Stimulated activated CD8-positive, alpha-beta memory T cell treated with anti-CD3 and anti-CD28 coated beads, Interleukin-12 subunit alpha, Interleukin-12 subunit beta, amount 100 ng/mL, for 4 hours (primary cell): ENCODE data around the gene RPS15.

Source experiments
- DNase-seq: peaks from one replicate; pipeline ENCODE4 v3.0.0-alpha.2; 2020; ENCODE audit warnings: low read depth

RPS15 gene

DNA sequence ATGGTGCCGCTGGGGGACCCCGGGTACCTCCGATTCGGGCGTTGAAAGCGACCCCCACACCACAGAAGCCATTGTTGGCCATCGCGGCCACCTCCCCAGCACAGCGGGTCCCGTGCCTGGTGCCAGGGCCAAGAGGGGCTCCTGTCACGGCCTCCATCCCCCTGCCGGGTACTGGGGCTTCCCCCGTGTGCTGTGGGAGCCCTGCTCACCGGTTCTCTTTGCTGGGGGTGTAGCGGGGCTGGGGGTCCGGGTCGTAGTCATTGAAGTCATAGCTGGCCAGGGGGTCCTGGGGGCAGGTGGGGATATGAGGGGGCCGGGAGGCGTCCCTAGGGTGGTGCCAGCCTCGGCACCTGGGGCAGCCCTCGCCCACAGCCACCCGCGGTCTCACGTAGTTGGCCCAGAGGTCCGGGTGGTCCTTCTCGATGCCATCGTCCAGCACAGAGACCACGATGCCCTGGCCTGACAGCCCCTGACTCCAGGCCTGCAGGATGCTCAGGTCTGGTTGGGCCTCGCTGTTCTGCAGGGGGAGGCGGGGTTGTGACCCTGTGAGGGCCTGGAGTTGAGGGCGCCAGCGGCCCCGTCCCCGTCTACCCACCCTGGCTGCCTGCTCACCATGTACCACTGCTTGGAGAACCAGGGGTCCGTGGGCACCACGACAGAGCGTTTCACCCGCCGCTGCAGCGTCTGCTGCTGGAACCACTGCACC, 49.5 kb downstream of the RPS15 start:
- DNase-seq = no peak

DNA sequence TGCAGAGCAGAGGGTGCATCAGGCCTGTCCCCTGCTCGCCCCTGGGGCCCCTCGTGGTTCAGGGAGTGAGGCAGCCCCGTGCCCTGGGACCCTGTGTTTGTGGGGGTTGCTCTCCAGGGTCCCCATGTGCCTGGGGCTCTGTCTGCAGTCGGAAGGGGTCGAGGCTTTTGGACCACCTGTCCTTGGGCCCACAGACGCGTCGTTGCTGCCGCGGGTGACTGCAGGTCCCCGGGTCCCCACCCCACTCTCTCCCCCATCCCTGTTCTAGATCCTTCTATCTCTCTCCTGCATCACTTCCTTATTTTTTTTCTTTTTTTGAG, 50.0 kb downstream of the RPS15 start:
- no peak for DNase-seq

DNA sequence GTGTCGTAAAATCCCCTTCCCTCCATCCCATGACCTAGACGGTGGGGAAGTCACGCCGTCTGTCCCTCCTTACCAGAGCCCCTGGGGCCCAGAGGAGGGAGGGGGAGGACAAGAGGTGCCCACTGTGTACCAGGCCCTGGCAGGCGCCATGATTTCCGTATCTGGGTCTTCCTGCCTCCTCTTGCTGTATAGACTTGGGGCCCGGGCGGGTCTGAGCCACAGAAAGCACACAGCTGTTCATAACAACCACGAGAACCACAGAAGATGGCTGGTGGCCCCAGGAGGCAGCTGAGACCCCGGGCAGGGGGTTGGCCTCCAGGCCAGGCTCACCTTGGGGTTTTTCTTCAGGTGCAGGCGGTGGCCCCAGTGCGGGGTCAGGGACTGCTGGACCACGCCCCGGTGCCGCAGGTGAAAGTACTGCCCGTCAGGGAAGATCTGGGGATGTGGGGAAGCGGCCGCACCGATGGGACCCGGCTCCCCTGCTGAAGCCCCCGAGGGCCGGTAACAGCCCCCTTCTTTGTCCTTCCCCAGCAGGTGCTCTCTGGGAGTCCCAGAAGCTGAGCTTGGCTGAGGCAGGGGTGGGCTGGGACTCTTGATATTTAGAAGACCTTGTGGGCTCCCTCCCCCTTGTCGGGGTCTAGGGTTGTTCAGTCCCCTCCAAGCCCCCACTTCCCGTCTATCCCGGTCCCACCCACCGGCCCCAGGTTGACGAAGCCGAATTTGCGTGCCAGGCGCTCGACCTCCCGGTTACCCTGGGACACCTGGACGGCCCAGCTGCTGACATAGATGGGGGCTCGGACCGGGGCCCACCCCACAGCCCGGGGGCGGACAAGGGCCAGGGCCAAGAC, 51.5 kb downstream of the RPS15 start:
- no peak for DNase-seq
